Endothelial cell of umbilical vein (primary cell): ENCODE results near the gene TCF7L2. TPM values are rescaled to one million over a fixed set of nuclear protein-coding genes. Genes with fewer than 3 reads are reported as not detected.

Experiments used
- BruUV-seq: library from RNA; stranded (reverse); fragments of 400-500 nt; replicated peaks from 2 replicates; lab custom pipeline; 2021; lab: Mats Ljungman, UMichigan
- CTCF ChIA-PET: fragments of 300-600, 350-600 bp; sonication (Branson Sonifier 250); formaldehyde crosslinking; loops from one replicate; lab custom pipeline; 2021; ENCODE audit warnings: antibody characterized with exemption, inconsistent platforms; lab: Charles Lee
- POLR2A ChIA-PET: fragments of 300-600, 350-600 bp; sonication (Branson Sonifier 250); formaldehyde crosslinking; loops from one replicate; lab custom pipeline; 2021; ENCODE audit warnings: antibody characterized with exemption, inconsistent platforms; lab: Charles Lee
- DNase-seq: peaks from one replicate; pipeline ENCODE4 v3.0.0-alpha.2; 2011; ENCODE audit warnings: low read depth, low spot score
- FAIRE-seq: peaks from 2 replicates; lab custom pipeline; 2011; peaks lifted over from hg19 to GRCh38; lab: Jason Lieb, UNC
- H2AFZ ChIP-seq: 2 replicates; pipeline ENCODE4 v1.6.0; 2012; ENCODE audit warnings: low read depth, low read length, control low read depth, inconsistent platforms
- H3K27ac ChIP-seq: 2 replicates; pipeline ENCODE4 v1.5.1; 2011; ENCODE audit warnings: low read depth, mild to moderate bottlenecking, control low read depth, low read length, moderate library complexity; ENCODE audit not compliant: insufficient read depth
- H3K27me3 ChIP-seq, 2 experiments: 2 replicates each; pipeline versions ENCODE4 v1.6.0 to v1.6.1; 2011; ENCODE audit warnings: low read length in 2 of 2, mixed read lengths in 1 of 2; ENCODE audit not compliant: control insufficient read depth in 2 of 2, insufficient read depth in 2 of 2
- H3K36me3 ChIP-seq, 2 experiments: 2 replicates in 1 of 2; 3 replicates in 1 of 2; pipeline ENCODE4 v1.5.1; 2011; ENCODE audit warnings: low read length in 2 of 2, mild to moderate bottlenecking in 1 of 2, moderate library complexity in 1 of 2; ENCODE audit not compliant: control insufficient read depth in 2 of 2, insufficient read depth in 2 of 2; ENCODE audit errors: extremely low read depth in 1 of 2
- H3K4me1 ChIP-seq: 3 replicates; pipeline ENCODE4 v1.5.1; 2011; ENCODE audit warnings: mild to moderate bottlenecking, low read length; ENCODE audit not compliant: control insufficient read depth, insufficient read depth; ENCODE audit errors: extremely low read depth
- H3K4me2 ChIP-seq: 2 replicates; pipeline ENCODE4 v1.6.1; 2011; ENCODE audit warnings: low read length, control low read depth, mixed read lengths; ENCODE audit not compliant: insufficient read depth
- H3K4me3 ChIP-seq, 3 experiments: fragments of 200-600 bp in 1 of 3; sonication (generic), shearing (Covaris generic) in 1 of 3; replicated peaks in 1 of 3; 2 replicates each; pipeline ENCODE4 v1.5.1; 2011 to 2016; ENCODE audit warnings: control low read depth in 3 of 3, low read length in 3 of 3, mild to moderate bottlenecking in 2 of 3, inconsistent platforms in 1 of 3, low read depth in 1 of 3, moderate library complexity in 1 of 3; ENCODE audit not compliant: insufficient read depth in 1 of 3
- H3K79me2 ChIP-seq: 2 replicates; pipeline ENCODE4 v1.6.0; 2012; ENCODE audit warnings: low read length, inconsistent platforms; ENCODE audit not compliant: control insufficient read depth, insufficient read depth
- H3K9ac ChIP-seq: replicated peaks from 2 replicates; pipeline ENCODE3; 2011; ENCODE audit warnings: low read length, control low read depth; ENCODE audit not compliant: insufficient read depth; ENCODE audit errors: extremely low read depth
- H3K9me1 ChIP-seq: replicated peaks from 3 replicates; pipeline ENCODE4 v1.6.0; 2011; ENCODE audit warnings: mild to moderate bottlenecking, low read length; ENCODE audit not compliant: control insufficient read depth, insufficient read depth; ENCODE audit errors: extremely low read depth
- H3K9me3 ChIP-seq: replicated peaks from 2 replicates; pipeline ENCODE4 v1.5.1; 2012; ENCODE audit warnings: low read length, inconsistent platforms; ENCODE audit not compliant: control insufficient read depth, insufficient read depth
- H4K20me1 ChIP-seq: replicated peaks from 2 replicates; pipeline ENCODE3; 2011; ENCODE audit warnings: mild to moderate bottlenecking, low read length; ENCODE audit not compliant: control insufficient read depth, insufficient read depth; ENCODE audit errors: extremely low read depth
- GATA2 ChIP-seq: IDR thresholded peaks from 2 replicates; pipeline ENCODE4 v1.7.0; 2011; ENCODE audit warnings: low read depth, mild to moderate bottlenecking, moderate library complexity, mixed read lengths, low read length; ENCODE audit not compliant: insufficient read length, insufficient read depth
- JUN ChIP-seq: IDR thresholded peaks from 2 replicates; pipeline ENCODE4 v1.6.1; 2011; ENCODE audit warnings: borderline replicate concordance, low read depth; ENCODE audit not compliant: insufficient read length, insufficient read depth
- MYC ChIP-seq: IDR thresholded peaks from one replicate; pipeline ENCODE4 v1.6.1; 2011; ENCODE audit warnings: mild to moderate bottlenecking, low read depth, low read length
- POLR2A ChIP-seq: IDR thresholded peaks from 2 replicates; pipeline ENCODE4 v1.6.1; 2012; ENCODE audit warnings: low read depth, mild to moderate bottlenecking, control low read depth, low read length
- dilution Hi-C: fragments of 300-500 bp; cut with MboI; formaldehyde crosslinking; loops from one replicate; pipeline ENCODE4 v1.15.0; 2019; ENCODE audit warnings: low sequenced_read_pairs; ENCODE audit not compliant: extremely low pct_ligation_motif_present
- intact Hi-C: fragments of 100-400 bp; cut with micrococcal nuclease; formaldehyde crosslinking; loops from one replicate; pipeline ENCODE4 v1.10.0; 2022
- polyA plus RNA-seq, 4 experiments: library from polyadenylated mRNA; depleted of rRNA in 3 of 4; stranded (reverse) in 3 of 4; unstranded in 1 of 4; fragments of >200 nt; gene quantifications; 2 replicates each; pipeline versions ENCODE4 v1.2.1 to v1.2.3, GENCODE V29; 2011 to 2012; ENCODE audit warnings: missing spikeins in 1 of 4
- total RNA-seq: library from RNA; stranded (reverse); gene quantifications from 2 replicates; pipeline ENCODE4 v1.2.3, GENCODE V29; 2021

Gene TCF7L2
- total and polyA plus RNA-seq, 2 donors (not counting 3 experiments of a cell fraction or from before 2014, with no cell fraction given) = 9.9 to 21.8 TPM

DNA sequence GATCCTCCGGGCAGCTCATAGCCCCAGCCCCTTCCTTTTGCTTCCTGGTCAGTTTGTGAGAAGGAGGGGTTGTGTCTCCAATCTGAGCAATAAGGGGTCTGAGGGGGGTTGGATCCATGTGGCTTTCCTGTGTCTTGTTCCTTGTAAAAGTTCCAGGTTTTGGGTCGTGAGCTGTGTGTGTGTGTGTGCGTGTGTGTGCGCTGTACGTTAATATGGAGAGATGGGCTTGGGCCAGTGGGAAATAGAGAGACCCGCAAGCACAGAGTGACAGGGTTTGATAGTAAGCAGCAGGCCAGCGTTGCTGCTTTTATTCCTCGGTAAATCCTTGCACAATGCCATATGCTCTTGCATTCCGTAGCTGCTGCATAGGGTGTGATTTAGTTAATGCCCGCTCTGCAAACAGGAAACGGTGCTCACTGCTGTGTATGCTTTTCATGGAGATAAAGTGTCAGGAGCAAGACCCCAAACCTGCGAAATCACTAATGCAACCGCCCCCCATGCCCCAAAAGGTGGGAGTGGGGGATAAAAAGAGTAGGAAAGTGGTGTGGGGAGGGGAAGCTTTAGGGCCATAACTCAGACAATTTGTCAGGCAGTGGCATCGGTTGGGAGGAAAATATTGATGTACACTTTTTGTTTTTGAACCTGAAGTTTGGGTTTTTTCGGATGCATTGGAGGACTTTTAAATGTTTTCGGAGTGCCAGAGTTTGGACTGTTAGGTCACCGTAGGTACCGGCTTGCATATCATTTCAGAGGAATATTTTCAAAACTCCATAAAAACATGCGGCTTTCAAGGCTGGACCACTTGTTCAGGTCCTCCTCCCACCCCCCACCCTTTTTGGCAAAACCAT lies 108.7 kb downstream of the TCF7L2 start:
- FAIRE-seq = peak; percentile 76
- H4K20me1 ChIP-seq = no peaks in the 10 kb centered on the region
- H3K27me3 ChIP-seq = no peaks in the 10 kb centered on the region
- peak; percentile 59 for DNase-seq
- H3K9me3 ChIP-seq = no peaks in the 10 kb centered on the region
- H3K9ac ChIP-seq = peak overlapping the region; percentile 51
- dilution Hi-C loops (no loop called here), intact Hi-C loops (loop anchor here (2.0 kb wide), 1 partner anchor 108 kb away; the partner anchor contains the start of gene TCF7L2)
- peaks cover 54% of the 10 kb centered on the region for H3K4me1 ChIP-seq
- peak; percentile 31 for TF ChIP-seq GATA2
- no peak for TF ChIP-seq POLR2A
- H2AFZ ChIP-seq = peak overlapping the region; percentile 64
- peak overlapping the region; percentile 84 for H3K4me2 ChIP-seq
- H3K27ac ChIP-seq = peak overlapping the region; percentile 68
- H3K4me3 ChIP-seq = peak overlapping the region in 1 of 3 experiments; percentile 13
- CTCF ChIA-PET = interaction anchor here (0.9 to 4.6 kb wide), 5 partner anchors 11 to 110 kb away, joined by 3 to 20 read pairs (median 3); no protein-coding TSS in a partner anchor
- no peaks in the 10 kb centered on the region for H3K79me2 ChIP-seq
- no peaks in the 10 kb centered on the region for H3K9me1 ChIP-seq
- H3K36me3 ChIP-seq = no peaks in the 10 kb centered on the region
- BruUV-seq = no TSS peak
- POLR2A ChIA-PET = interaction anchor here (0.7 kb wide), 1 partner anchor 560 kb away, joined by 5 read pairs; no protein-coding TSS in a partner anchor

DNA sequence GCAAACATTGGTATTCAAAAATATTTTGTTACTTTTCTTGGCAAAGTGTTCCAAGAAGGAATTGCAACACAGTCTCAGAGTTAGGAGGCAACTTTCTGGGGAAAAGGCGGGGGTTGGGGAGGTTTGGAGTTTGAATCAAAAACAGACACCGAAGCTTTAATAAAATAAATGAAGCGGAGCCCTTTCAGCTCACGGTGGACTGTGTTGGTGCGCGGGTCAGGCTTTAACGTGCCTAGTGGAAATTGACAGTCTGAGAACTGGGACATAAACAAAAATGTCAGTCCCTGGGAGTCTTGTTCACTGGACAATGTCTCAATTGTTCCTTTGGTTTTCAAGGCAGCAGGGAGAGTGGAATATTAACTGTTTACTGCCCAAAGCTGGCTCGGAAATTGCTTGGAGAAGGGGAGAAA lies 109.3 kb downstream of the TCF7L2 start:
- intact Hi-C loops = loop anchor here (2.0 kb wide), 1 partner anchor 109 kb away; the partner anchor contains the start of gene TCF7L2
- CTCF ChIA-PET = interaction anchor here (0.9 to 4.6 kb wide), 4 partner anchors 12 to 110 kb away, joined by 3 to 20 read pairs (median 4); no protein-coding TSS in a partner anchor
- BruUV-seq = no TSS peak
- H3K9ac ChIP-seq = peak overlapping the region; percentile 51
- H3K36me3 ChIP-seq = no peaks in the 10 kb centered on the region
- FAIRE-seq (peak; percentile 8), DNase-seq (peak; percentile 55)
- POLR2A ChIA-PET = interaction anchor here (0.7 kb wide), 1 partner anchor 561 kb away, joined by 5 read pairs; no protein-coding TSS in a partner anchor
- H4K20me1 ChIP-seq = no peaks in the 10 kb centered on the region
- H2AFZ ChIP-seq = peak overlapping the region; percentile 41
- H3K4me2 ChIP-seq = peak overlapping the region; percentile 84
- H3K9me3 ChIP-seq = no peaks in the 10 kb centered on the region
- H3K9me1 ChIP-seq = no peaks in the 10 kb centered on the region
- peaks cover 48% of the 10 kb centered on the region for H3K4me1 ChIP-seq
- H3K4me3 ChIP-seq = peak overlapping the region in 1 of 3 experiments; percentile 13
- TF ChIP-seq JUN (no peak), MYC (no peak)
- H3K79me2 ChIP-seq = no peaks in the 10 kb centered on the region
- H3K27me3 ChIP-seq = no peaks in the 10 kb centered on the region
- dilution Hi-C loops = no loop called here
- H3K27ac ChIP-seq = peak overlapping the region; percentile 68
